Activated T-cell treated with anti-CD3 and anti-CD28 coated beads for 4 hours (primary cell): ENCODE data around the gene MYL5.
A peak's percentile ranks its signal among the peaks of the same experiment; 100 is the strongest.
"Not testable (repeated sequence)": the region's sequence is repeated elsewhere in the genome, so short reads cannot be mapped to it uniquely, and the experiment has no call there.

Experiments used
- DNase-seq: peaks from one replicate; pipeline ENCODE4 v3.0.0-alpha.2; 2020

The MYL5 gene

GRCh38 chr4:657834-658667, 16.3 kb upstream of the MYL5 start:
- DNase-seq, result no peak

GRCh38 chr4:658681-659667, 15.4 kb upstream of the MYL5 start:
- no peak for DNase-seq

DNA sequence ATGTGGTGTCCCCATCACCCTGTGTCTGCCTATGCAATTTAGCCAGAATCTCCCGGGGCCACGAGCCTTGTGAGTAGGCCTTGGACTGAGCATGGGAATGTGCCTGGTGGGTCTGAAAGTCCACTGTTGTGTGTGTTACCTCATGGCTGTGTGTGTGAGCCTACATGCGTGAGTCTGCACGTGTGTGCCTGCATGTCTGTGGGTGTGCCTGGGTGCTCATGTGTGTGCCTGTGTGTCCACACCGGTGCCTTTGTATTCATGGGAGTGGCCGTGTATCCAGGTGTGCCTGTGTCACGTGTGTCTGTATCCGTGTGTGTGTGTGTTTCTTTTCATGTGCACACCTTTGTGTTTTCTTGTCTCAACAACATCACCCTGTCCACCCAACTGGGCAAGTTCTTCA, 14.5 kb upstream of the MYL5 start:
- no peak for DNase-seq

DNA sequence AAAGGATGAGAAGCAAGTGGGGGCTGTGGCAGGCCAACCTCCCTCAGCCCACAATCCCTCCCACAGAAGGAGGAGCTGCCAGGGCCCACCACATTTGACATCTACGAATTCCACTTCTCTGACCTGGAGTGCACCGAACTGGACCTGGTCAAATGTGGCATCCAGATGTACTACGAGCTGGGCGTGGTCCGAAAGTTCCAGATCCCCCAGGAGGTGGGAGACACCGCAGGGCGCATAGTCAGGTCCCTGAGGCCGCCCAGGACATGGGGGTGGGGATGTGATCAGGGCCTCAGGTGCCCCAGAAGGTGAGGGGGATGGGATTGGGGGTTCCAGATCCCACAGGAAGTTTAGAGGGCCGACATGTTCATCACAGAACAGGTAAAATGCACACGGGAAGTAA, 13.9 kb upstream of the MYL5 start:
- no peak for DNase-seq

DNA sequence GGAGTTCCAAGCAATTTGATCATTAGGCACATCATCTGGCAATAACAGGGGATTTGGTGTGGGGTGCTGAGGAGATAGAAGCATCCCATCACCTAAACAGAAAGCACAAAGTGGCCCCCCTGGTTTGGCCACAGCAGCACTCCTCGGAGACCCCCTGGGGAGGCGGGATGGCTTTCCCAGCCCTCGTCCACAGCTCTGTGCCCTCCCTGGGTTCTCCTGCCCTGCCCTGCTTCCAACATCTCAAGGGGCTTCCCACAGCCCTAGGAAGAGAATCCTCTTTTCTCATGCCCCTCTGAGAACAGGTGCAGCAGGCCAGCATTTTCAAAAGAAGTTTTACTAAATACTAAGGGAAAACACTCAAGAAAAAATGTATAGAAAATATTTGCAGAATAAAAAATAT, 13.1 kb upstream of the MYL5 start:
- no peak for DNase-seq

DNA sequence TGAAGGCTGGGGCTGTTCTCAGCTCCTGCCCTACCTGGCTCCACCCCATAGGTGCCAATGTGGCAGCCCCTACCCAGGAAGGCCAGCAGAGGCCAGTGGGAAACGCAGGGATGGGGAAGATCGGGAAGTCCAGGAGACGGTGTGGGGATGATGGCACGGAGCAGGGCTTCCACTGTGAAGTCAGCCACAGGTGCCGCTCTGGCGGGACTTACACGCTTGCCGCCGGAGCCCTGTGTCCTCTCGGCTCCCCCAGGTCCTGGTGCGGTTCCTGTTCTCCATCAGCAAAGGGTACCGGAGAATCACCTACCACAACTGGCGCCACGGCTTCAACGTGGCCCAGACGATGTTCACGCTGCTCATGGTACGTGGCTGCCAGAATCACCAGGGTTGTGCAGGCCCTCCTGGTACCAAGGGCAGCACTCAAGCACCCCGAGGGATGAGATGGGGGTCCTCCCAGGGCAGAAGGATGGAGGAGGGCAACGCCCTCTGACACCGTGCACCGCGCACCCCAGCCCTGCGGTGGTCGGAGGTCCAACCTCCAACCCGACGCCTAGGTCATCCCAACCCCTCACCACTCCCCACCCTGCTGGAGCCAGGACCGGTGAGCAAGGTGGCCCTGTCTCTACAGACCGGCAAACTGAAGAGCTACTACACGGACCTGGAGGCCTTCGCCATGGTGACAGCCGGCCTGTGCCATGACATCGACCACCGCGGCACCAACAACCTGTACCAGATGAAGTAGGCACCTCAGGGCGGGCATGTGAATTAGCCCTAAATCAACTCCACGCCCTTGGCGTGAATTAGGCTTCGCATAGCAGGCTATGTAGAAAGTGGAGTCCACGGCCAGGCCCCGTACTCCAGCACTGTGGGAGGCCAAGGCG, 12.2 kb upstream of the MYL5 start:
- no peak for DNase-seq

GRCh38 chr4:663046-663437, 11.3 kb upstream of the MYL5 start:
- DNase-seq, result no peak

- DNase-seq, result peak; percentile 73
Measured at GRCh38 chr4:663438-664428, 10.6 kb upstream of the MYL5 start.

GRCh38 chr4:664713-665231, 9.6 kb upstream of the MYL5 start:
- no peak for DNase-seq

DNA sequence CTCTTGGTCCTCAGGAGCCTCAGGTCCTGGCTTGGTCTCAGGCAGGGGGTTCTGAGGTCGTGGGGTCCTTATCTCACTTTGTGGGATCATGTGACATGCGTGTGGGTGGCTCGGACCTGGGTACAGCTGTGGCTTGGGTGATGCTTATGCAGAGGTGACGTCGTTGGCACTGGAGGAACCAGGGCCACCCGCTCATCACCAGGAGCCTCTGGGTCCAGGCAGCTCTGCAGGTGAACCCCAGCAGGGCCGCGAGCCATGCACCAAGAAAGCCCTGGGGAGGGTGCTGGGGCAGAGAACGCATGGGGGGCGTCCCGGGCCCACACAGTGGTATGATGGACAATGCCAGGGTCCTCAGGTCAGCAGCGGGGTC, 9.0 kb upstream of the MYL5 start:
- DNase-seq, result no peak

GRCh38 chr4:665751-666435, 8.4 kb upstream of the MYL5 start:
- no peak for DNase-seq

- DNase-seq, result no peak
Measured at GRCh38 chr4:666436-666810, 7.9 kb upstream of the MYL5 start.

GRCh38 chr4:666822-667544, 7.4 kb upstream of the MYL5 start:
- no peak for DNase-seq

DNA sequence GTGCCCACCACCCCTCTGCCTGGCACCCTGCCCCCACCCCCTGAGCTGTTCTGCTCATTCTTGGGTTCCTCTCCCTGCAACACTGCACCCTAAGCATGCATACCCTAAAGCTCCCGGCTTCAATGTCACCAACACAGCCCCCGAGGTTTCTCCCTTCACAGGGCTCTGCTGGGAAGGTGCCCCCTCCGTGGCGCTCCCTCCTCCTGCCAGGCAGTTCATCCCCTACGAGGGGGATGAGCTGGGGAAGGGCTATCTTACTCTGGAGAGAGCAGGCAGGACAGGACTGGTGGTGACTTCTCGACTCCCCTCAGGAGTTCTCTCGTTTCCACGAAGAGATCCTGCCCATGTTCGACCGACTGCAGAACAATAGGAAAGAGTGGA, 6.8 kb upstream of the MYL5 start:
- DNase-seq, result no peak

DNA sequence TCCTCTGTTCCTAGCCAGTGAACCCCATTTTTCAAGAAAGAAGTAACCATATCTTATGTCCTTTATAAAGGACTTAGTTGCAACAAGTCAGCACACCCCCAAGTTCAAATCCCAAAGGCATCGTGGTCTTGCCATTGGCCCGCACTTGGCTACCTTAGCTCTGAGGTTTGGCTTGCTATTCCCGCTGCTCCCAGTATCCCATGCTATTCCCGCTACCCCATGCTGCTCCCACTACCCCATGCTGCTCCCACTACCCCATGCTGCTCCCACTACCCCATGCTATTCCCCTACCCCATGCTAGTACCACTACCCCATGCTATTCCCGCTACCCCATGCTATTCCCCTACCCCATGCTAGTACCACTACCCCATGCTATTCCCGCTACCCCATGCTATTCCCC, 6.1 kb upstream of the MYL5 start:
- not testable (repeated sequence) for DNase-seq

DNA sequence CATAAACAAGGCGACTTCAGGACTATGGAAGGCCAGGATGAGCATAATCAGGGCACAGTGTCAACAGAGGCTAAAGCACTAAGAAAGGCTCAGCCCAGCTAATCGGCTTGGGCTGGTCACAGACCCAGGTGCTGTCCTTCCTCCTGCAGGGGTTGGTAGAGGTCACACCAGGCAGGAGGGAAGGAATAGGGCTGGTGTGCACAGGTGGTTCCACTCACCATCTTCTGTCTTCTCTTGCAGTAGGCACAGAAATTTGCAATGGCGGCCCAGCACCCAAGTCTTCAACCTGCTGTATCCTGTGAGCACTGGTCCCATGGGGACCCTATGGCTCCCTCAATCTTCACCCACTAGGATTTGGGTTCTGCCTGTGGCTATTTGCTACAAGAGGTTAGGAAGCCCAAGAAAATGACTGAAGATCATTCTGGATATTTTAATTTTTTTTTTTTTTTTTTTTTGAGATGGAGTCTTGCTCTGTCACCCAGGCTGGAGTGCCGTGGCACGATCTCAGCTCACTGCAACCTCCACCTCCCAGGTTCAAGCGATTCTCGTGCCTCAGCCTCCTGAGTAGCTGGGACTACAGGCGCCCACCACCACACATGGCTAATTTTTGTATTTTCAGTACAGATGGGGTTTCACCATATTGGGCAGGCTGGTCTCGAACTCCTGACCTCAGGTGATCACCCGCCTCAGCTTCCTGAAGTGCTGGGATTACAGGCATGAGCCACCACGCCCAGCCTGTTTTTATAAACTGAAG, 4.4 kb upstream of the MYL5 start:
- DNase-seq, result not testable (repeated sequence)

- DNase-seq, result no peak
Measured at GRCh38 chr4:671769-672168, 2.6 kb upstream of the MYL5 start.

DNA sequence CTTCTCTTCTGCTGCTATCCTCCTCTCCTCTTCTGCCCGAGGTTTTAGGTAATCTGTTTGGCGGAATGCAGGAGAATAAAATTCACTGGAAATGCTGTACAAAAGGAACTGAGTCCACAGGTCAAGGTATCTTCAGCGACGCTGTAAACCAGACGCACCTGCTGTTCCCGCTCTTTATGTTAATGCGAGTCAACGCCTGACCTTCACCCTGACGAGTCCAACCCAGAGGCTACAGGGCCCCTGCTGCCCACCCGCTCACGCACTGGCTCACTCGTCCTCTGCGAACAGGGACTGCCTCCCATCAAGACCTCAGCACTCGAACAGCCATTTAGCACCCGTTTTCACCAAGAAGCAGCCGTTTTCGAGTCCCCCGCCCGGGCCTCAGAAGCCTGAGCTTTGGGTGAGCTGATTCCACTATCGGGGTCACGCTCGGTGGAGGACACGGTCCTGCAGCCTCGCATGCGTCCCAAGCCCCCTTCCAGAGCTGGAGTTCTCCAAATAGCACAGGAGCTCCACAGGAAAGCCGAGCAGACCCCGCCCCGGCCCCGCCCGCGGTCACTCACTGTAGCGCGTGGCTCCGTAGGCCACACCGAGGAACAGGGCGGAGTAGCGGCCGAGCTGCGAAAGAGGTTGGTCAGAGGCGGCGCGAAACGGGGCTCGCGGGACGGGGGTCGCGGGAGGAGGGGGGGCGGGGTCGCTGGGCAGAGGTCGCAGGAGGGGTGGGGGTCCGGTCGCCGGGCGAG, 822 bp upstream of the MYL5 start:
- no peak for DNase-seq
